ENCODE results near the gene GTF3C4.
"Not testable (repeated sequence)": the region's sequence is repeated elsewhere in the genome, so short reads cannot be mapped to it uniquely, and the experiment has no call there.

Gene GTF3C4

GRCh38 chr9:132703336-132703735, 33.1 kb downstream of the GTF3C4 start:
- no peak for FAIRE-seq

GRCh38 chr9:132708239-132708638, 38.0 kb downstream of the GTF3C4 start:
- FAIRE-seq = no peak

- FAIRE-seq = no peak
These were observed 38.6 kb downstream of the GTF3C4 start for GRCh38 chr9:132708769-132709430.

- no peak for FAIRE-seq
These were observed 40.1 kb downstream of the GTF3C4 start for GRCh38 chr9:132710333-132710732.

GRCh38 chr9:132711152-132711551, 40.9 kb downstream of the GTF3C4 start:
- FAIRE-seq = not testable (repeated sequence)

GRCh38 chr9:132711846-132712245, 41.6 kb downstream of the GTF3C4 start:
- no peak for FAIRE-seq

GRCh38 chr9:132712753-132713152, 42.5 kb downstream of the GTF3C4 start:
- no peak for FAIRE-seq

- FAIRE-seq = no peak
These were observed 45.7 kb downstream of the GTF3C4 start for GRCh38 chr9:132716007-132716406.

GRCh38 chr9:132717326-132717945, 47.2 kb downstream of the GTF3C4 start:
- FAIRE-seq = no peak

GRCh38 chr9:132718381-132718928, 48.2 kb downstream of the GTF3C4 start:
- FAIRE-seq = not testable (repeated sequence)

GRCh38 chr9:132721661-132722060, 51.4 kb downstream of the GTF3C4 start:
- no peak for FAIRE-seq

- no peak for FAIRE-seq
These were observed 52.4 kb downstream of the GTF3C4 start for GRCh38 chr9:132722564-132723065.

GRCh38 chr9:132723809-132724208, 53.5 kb downstream of the GTF3C4 start:
- no peak for FAIRE-seq

GRCh38 chr9:132725306-132725705, 55.0 kb downstream of the GTF3C4 start:
- FAIRE-seq = no peak

GRCh38 chr9:132726576-132727130, 56.4 kb downstream of the GTF3C4 start:
- FAIRE-seq = no peak

GRCh38 chr9:132728071-132728470, 57.8 kb downstream of the GTF3C4 start:
- no peak for FAIRE-seq

- FAIRE-seq = no peak
These were observed 58.2 kb downstream of the GTF3C4 start for GRCh38 chr9:132728497-132728896.

GRCh38 chr9:132729235-132729890, 59.1 kb downstream of the GTF3C4 start:
- FAIRE-seq = no peak

GRCh38 chr9:132730054-132731033, 60.1 kb downstream of the GTF3C4 start:
- no peak for FAIRE-seq

- FAIRE-seq = no peak
These were observed 61.0 kb downstream of the GTF3C4 start for GRCh38 chr9:132731230-132731629.

- no peak for FAIRE-seq
These were observed 62.3 kb downstream of the GTF3C4 start for GRCh38 chr9:132732326-132733259.
